Measurements from ENCODE around the gene DNAI2.

Gene DNAI2

DNA sequence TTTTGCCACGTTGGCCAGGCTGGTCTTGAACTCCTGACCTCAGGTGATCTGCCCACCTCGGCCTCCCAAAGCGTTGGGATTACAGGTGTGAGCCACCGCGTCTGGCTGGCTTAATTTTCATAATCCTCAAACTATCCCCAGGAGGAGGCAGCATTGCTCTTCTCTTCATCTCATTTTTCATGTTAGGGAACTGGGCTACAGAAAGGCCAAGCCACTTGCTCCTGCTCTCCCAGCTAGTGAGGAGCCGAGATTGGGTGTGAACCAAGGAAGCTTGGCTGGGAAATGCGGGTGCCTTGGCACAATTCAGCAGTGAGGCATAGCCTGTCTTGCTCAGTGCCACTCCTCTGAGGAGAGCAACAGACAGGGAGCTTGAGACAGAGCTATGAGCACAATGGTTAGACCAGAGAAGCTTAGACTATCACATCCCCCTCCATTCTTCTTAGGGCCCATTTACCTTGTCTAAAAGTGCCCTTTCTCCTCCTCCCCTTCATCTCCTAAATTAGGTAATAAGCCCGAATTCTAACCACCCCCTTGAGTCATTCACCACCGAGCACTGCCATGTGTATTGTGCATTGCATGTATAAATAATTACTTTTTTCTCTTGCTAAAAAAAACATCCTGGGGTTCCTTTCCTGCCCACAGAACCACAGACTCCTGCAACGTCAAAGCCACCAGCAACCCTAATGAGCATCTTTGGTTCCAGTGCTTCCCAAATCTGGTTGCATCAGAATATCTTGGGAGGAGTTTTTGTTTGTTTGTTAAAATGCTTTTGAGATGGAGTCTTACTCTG lies 32.0 kb downstream of the DNAI2 start:
- DNase-seq (ENCODE audit: low spot score) = no peak

DNA sequence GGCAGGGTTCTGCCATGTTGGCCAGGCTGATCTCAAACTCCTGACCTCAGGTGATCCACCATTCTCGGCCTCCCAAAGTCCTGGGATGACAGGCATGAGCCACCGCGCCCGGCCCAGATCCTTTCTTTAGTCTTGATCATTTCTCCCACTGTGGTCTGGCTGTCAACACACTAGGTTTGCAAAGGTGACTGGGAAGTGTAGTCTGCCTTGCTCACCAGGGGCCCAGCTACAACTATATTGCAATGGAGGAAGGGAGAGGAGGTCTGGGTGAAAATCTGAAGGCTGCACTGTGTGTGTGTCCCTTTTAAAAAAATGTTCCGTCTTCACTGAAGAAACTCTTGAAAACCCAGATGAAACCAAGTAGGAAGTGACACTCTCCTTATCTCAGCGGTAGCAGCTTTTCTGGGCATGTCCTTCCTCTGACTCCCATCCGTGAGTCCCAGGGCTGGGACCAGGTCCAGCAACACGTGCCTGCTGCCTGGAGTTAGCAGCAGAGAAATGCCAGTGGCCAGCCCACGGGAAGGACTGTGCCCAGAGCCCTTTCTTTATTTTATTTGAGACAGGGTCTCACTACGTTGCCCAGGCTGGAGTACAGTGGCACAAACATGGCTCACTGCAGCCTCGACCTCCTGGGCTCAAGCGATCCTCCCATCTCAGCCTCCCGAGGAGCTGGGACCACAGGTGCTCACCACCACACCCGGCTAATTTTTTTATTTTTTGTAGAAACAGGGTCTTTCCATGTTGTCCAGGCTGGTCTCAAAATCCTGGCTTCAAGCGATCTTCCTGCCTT lies 34.1 kb downstream of the DNAI2 start:
- no peak for DNase-seq (ENCODE audit: low spot score)

DNA sequence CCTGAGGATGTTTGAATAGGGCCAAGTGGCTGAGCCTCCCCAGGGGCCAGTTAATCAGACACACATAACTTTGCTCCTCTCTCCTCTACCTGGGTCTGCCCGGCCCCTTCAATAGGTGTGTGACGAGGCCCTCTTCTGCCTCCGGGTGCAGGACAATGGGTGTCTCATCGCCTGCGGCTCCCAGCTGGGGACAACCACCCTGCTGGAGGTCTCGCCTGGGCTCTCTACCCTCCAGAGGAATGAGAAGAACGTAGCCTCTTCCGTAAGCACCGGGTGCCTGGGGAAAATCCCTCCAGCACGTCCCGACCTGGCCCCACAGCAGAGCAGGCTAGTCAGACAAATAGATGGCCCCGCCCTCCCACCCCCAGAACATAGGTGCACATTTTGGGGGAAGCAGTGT lies 35.9 kb downstream of the DNAI2 start:
- DNase-seq (ENCODE audit: low spot score) = no peak

DNA sequence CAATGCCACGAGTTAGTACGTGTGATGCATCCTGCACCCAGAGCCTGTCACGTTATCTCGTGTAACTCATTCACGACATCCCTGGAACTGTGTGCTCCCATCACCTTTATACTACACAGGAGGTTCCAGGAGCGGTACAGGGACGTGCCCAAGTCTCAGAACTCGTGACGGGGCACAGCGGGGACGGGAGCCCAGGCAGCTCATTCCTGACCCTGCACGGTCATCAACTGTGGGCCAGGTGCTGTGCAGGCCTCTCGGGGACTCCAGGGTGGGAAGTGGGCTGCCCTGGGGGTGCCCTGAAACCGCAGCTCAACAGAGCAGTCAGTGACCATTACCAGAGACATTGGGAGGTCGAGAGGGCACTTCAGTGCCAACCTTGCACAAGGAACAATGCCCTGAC lies 40.8 kb downstream of the DNAI2 start:
- no peak for DNase-seq (ENCODE audit: low spot score)

DNA sequence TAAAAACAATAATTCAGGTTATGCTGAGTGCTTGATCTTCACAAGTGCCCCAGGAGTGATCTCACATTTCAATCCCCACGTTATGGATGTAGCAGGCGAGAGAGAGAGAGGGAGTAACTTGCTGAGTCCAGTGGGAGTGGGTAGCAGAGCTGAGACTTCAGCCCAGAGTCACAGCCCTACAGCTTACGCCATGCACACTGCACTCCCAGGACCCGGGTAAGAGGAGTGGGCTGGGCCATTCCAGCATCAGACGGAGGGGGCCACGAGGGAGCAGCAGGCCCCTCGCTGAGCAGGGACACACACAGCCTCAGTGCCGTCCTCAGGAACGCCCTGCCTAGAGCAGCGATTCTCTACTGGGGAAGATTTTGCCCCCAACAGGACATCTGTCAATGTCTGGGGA lies 42.2 kb downstream of the DNAI2 start:
- DNase-seq (ENCODE audit: low spot score) = no peak

DNA sequence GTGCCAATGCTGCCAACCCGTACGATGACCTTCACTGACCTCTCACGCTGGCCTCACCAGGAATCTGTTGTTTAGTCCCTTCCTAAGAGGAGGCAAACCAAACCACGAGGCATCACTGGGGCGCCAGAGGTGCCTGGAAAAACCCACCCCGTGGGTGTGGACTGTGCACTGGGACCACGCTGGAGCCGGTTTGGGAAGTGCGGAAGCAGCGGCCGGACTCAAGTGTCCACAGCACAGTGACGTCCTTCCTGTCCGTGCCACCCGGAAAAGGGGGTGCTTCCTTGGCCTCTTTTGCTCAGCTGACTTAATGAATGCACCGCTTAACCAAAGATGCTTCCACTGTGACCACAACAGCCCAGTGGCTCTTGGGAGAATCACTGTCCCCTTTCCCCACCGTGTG lies 43.0 kb downstream of the DNAI2 start:
- no peak for DNase-seq (ENCODE audit: low spot score)

DNA sequence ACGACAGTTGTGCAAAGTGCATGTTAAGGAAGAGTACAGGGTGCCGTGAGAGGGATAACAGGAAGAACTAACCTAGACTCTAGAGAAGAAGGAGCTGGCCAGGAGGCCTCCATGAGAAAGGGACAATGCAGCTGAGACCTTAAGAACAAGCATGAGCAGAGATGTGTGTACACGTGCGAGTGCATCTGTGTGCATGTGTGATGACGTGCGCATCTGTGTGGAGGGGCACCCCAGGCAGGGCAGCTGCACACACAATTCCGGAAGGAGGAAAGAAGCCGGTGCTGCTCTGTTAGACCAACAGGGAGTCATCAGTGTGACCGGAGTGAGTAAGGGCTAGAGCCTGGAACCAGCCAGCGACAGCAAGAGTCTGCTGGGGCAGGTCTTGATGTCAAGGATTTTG lies 44.4 kb downstream of the DNAI2 start:
- no peak for DNase-seq (ENCODE audit: low spot score)

DNA sequence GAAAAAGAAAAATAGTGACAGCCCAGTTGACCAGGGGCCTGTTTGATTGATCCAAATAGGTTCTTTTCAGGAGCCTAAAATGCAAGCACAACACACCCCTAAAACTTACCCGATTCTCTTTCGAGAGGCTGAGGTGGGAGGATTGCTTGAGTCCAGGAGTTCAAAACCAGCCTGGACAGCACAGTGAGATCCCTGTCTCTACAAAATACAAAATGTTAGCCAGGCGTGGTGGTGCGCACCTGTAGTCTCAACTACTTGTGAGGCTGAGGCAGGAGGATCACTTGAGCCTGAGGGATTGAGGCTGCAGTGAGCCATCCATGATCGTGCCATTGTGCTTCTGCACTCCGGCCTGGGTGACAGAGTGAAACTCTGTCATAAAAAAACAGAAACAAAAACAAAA lies 50.5 kb downstream of the DNAI2 start:
- DNase-seq (ENCODE audit: low spot score) = no peak

DNA sequence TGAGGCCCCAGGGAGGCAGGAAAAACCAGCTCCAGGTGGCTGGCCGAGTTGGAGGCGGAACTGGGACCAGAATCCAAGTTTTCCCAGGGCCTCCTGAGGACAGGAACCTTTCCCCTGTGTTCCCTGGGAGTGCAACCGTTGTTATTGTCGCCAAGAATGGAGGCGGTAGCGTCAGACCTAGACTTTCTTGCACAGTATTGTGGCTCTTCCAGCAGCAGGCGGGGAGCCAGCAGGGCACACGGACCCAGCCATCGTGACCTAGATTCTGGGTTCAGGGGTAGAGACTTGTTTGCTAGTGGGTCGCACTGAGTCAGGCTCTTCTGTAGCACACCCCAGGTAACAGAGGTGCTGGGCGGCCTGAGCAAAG lies 51.3 kb downstream of the DNAI2 start:
- no peak for DNase-seq (ENCODE audit: low spot score)

DNA sequence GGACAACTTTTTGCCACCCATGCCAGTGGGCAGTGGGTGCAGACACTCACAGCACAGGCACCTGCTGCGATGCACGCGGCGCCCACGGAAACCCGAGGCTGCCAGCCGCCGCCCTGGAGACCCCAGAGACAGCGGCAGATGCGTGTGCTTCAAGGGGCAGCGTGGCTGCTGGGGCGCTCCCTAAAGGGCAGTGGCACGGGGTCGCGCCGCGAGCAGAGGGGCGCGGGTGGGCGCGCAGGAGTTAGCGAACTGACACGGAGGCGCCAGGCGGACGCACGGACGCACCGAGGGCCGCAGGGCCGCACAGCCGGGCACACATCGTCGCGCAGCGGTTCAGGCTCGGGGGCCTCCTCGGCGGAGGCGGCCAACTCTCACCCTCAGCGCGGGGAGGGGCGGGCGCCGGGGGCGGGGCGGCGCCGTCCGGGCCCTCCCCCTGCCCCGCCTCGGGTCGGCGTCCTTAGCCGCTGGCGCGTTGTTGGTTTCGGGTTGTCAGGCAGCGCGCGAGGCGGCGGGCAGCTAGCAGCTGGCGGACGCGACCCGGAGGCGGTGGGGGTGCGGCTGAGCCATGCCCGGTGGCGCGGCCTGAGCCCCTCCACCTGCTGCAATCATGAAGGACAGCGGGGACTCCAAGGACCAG lies 51.8 kb downstream of the DNAI2 start, which contains the start of gene KIF19:
Gene KIF19 (plus strand): TSS at position 484 of the 637 bp plus-strand sequence. CDS start 124 bp downstream, at position 608.
- DNase-seq (ENCODE audit: low spot score) = no peak

DNA sequence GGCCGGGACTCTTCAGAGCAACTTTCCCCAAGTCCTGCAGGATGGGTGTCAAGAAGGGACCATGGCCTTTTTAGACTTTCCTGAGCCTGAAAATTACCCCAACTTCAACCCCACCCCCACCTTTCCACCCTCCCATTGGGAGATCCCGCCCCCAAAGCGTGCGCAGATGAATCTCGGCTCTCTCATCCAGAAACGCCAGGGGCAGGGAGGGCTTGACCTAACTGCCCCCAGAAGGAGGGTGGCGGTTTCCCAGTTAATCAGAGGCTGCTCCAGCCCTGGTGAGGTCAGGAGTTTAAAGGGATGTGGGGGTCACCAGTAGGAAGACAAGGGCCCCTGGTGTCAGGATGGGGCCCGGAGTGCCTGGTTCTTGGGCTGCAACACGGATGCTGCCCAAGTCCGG lies 52.5 kb downstream of the DNAI2 start:
- no peak for DNase-seq (ENCODE audit: low spot score)

DNA sequence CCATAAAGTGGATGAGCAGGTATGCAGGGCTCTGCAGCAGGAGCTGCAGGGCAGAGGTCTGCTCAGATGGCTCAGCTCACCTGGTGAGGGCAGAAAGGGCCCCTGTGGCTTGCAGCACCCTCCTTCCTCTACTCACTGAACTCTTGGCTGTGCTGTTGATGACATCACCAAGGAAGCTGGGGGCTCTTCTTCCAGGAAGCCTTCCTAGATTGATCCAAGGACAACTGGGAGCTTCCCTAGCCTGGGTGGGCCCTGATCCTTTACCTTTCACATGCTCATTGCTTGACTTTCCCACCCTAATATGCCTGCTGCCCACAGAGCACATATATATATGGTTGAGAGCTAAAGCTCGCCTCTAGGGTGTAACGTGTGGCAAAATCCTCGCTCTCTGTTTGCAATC lies 54.5 kb downstream of the DNAI2 start:
- DNase-seq (ENCODE audit: low spot score) = no peak

DNA sequence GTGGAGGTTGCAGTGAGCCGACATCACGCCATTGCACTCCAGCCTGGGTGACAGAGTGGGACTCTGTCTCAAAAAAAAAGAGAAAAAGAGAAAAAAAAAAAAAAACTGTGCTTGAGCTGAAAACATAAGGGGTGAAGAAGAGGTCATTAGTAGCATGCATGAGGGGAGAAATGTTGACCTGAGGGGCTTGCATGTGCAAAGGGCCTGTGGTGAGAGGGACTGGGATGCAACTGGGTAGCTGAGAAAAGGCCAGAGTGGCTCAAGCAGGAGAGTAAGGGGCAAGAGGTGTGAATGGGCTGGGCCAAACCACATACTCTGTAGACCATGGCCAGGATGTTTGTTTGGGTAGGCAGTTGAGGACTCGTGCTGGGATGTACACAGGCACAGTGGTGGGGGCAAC lies 55.3 kb downstream of the DNAI2 start:
- no peak for DNase-seq (ENCODE audit: low spot score)

DNA sequence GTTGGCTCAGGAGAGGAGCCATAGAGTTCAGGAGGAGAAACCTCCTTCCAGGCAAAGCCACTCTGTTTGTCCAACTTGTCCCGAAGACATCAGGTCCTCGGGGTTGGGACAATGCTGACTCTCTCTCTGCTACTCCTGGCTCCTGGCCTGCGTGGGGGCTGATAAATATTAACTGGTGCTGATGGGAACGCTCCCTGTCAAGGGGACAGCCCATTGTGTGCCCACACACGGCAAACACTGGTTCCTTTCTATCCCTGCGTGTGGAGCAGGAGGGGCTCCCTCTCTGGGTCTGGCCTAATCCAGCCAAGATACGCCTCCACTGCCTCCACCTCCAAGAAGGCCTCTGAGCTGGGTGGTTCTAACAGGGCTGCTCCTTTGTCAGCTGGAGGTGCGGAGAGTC lies 56.4 kb downstream of the DNAI2 start:
- DNase-seq (ENCODE audit: low spot score) = no peak

DNA sequence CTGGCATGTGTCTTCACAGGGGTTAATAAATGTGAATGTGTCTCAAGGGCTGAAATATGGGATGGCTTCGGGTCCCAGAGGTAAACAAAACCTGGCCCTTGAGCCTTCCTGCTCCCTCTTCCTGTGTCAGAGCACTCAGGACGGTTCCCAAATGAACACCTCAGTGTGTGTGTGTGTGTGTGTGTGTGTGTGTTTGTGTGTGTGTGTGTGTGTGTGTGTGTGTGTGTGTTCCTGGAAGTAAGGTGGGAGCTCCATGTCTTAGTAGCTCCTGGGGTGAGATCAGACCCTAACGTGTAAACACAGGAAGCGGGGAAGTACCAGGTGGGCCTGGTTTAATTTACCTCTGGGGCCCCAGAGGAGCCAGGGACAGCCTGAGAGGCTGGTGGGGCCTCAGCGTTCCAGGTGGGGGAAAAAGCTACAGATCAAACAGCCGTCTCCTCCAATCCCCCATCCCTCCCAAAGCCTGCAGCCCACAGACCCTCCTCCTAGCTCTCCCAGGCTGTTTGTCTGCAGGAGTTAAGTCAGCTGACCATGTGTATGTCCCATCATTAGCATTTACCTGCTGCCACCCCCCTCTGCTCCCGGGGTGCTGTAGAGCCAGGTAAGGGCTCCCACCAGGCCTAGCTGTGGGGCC lies 58.1 kb downstream of the DNAI2 start:
- no peak for DNase-seq (ENCODE audit: low spot score)

DNA sequence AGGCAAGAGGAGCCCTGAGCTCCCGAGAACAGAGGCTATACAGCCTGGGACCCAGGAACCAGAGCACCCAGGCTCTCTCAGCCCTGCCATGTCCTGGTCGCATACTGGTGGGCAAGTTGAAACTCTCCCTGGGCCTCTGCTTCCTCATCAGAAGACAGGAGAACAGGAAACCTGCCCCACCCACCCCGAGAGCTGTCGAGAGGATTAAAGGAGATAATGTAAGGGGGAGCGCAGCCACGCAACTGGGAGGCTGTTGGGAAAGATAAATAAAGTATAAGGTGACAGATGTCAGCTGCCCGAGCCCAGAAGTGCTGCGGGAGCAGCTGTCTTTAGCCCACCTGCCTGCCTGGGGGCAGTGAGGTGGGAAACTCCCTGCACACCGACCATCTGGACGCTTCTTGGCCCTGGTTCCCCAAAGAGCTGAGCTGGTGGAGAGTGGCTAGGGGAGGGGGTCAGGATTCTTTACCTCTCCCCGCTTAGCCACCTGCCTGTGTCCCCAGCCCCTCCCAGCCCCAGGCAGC lies 58.8 kb downstream of the DNAI2 start:
- DNase-seq (ENCODE audit: low spot score) = no peak

DNA sequence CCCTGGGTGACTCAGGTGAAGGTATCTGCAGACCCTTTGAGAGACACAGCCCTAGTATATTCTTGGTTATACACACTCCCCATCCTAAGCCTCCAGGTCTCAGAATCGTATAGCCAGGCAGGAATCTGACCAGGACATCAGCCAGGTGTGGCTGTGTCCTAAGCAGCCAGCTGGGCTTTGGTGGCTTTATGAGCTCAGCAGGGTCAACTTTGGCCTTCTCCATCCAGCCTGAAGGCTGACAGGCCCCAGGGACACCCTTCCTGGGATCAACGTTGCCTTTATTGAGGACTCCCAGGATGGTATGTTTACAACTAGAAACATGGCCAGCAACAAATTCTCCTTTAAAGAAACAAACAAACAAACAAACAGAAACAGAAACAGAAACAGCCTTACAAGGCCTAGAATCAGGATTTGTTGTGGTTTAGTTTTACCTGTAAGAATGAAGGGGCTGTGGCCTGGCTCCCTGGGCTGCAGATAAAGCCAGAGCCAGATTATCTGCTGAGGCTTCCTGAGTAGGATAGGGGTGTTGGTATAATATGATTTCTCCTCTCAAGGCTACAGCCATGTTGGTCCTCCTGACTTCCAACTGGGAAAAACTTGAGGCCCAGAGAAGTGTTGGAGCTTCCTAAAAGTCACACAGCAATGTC lies 60.5 kb downstream of the DNAI2 start:
- DNase-seq (ENCODE audit: low spot score) = no peak

DNA sequence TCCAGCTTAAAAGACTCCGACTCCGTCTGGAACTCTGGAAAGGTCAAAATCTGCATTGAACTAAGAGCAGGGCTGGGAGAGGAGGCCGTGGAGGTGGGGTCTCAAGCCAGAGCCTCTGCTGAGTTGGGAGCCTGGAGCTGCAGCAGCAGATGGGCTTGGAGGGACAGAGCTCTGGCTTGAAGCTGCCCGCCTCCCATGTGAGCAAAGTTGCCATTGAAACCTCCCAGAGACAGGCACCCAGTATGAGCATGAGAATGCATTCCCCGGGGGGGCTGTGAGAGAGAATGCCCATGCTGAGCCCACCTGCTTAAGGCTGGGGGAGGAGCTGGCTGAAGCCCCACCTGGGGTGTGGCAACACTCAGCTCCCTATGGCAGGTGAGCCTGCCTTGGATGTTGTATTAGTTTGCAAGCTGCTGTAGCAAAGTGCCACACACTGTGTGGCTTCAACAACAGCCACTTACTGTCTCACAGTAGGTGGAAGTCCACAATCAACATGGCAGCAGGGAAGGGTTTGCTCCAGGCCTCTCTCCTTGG lies 61.6 kb downstream of the DNAI2 start:
- DNase-seq (ENCODE audit: low spot score) = no peak

DNA sequence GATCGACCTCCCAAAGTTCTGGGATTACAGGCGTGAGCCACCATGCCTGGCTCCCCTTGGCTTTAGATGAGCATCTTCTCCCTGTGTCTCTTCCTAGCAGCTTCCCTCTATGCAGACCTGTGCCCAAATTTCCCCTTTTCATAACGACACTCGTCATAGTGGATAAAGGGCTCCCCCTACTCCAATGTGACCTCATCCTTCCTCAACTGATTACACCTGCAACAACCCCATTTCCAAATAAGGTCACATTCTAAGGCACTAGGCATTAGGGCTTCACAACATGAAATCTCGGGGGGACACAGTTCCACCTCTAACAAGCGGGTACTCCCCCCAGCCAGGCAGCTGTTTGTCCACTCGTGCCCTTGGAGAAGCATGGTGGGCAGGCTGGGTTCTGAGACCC lies 62.3 kb downstream of the DNAI2 start:
- no peak for DNase-seq (ENCODE audit: low spot score)

DNA sequence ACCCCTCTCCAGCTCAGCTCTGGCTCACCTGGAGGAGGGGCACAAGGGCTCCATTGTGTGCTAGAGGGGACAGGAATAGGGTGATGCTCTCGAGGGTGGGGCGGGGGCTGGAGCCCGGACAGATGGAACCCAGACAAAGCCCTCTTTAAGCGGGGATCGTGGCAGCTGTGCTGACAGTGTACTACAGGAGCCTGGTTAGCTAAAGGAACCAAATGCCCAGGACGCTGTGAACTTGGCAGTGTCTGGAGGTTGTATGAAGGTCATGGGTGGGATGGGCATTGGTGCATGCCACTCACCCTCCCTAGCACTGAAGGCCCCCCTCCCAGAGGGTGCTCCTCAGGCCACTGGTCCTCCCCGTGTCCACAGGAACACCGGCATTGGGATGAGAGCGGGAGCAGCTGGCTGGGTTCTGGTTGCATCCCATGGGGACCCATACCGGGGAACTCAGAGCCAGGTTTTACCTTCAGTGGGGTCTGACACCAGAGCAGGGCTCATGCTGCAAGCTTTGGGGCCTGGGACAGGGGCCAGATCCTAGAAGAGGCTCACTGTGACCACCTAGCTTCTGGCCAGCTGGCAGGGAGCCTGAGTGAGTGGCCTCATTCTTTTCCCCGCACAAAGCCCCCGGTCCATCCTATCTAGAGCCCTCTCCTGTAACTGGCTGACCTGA lies 63.9 kb downstream of the DNAI2 start:
- DNase-seq (ENCODE audit: low spot score) = no peak

All from left forelimb (tissue), 1 donor.